Endothelial cell of umbilical vein (primary cell): Measurements from ENCODE around the gene FUZ.

ENCODE experiments used
- CTCF ChIP-seq, 2 donors: IDR thresholded peaks; 1 replicate in 1 of 2; 2 replicates in 1 of 2; pipeline ENCODE4 v1.5.1; 2011; ENCODE audit warnings: low read length in 2 of 2, mild to moderate bottlenecking in 2 of 2, moderate library complexity in 2 of 2, control low read depth in 1 of 2, inconsistent platforms in 1 of 2, low read depth in 1 of 2; ENCODE audit not compliant: insufficient read depth in 1 of 2; ENCODE audit errors: extremely low read depth in 1 of 2
- EZH2 ChIP-seq: IDR thresholded peaks from 2 replicates; pipeline ENCODE4 v1.6.1; 2012; ENCODE audit warnings: borderline replicate concordance, low read depth, mild to moderate bottlenecking, moderate library complexity, low read length, inconsistent platforms; ENCODE audit not compliant: severe bottlenecking
- POLR2AphosphoS5 ChIP-seq: IDR thresholded peaks from 2 replicates; pipeline ENCODE4 v1.6.1; 2012; ENCODE audit warnings: low read depth, mild to moderate bottlenecking, control low read depth, low read length, moderate library complexity; ENCODE audit not compliant: insufficient read depth

- no peak for TF ChIP-seq CTCF (IDR thresholded peaks at IDR 0.05; ENCODE audit: extremely low read depth in 1 of 2, insufficient read depth in 1 of 2, low read depth in 1 of 2, low read length in 2 of 2)
- no peak for TF ChIP-seq EZH2
- TF ChIP-seq POLR2AphosphoS5 = no peak
These were observed 7.1 kb downstream of the FUZ start for GRCh38 chr19:49805822-49806619.
